Endothelial cell of umbilical vein (primary cell): ENCODE measurements around the gene ARHGEF17. TPM values are rescaled to one million over a fixed set of nuclear protein-coding genes. Genes with fewer than 3 reads are reported as not detected.

ENCODE experiments used
- BruUV-seq: library from RNA; stranded (reverse); fragments of 400-500 nt; replicated peaks from 2 replicates; lab custom pipeline; 2021; lab: Mats Ljungman, UMichigan
- CTCF ChIA-PET: fragments of 300-600, 350-600 bp; sonication (Branson Sonifier 250); formaldehyde crosslinking; loops from one replicate; lab custom pipeline; 2021; ENCODE audit warnings: antibody characterized with exemption, inconsistent platforms; lab: Charles Lee
- POLR2A ChIA-PET: fragments of 300-600, 350-600 bp; sonication (Branson Sonifier 250); formaldehyde crosslinking; loops from one replicate; lab custom pipeline; 2021; ENCODE audit warnings: antibody characterized with exemption, inconsistent platforms; lab: Charles Lee
- DNase-seq: peaks from one replicate; pipeline ENCODE4 v3.0.0-alpha.2; 2011; ENCODE audit warnings: low read depth, low spot score
- FAIRE-seq: peaks from 2 replicates; lab custom pipeline; 2011; peaks lifted over from hg19 to GRCh38; lab: Jason Lieb, UNC
- H2AFZ ChIP-seq: 2 replicates; pipeline ENCODE4 v1.6.0; 2012; ENCODE audit warnings: low read depth, low read length, control low read depth, inconsistent platforms
- H3K27ac ChIP-seq: 2 replicates; pipeline ENCODE4 v1.5.1; 2011; ENCODE audit warnings: low read depth, mild to moderate bottlenecking, control low read depth, low read length, moderate library complexity; ENCODE audit not compliant: insufficient read depth
- H3K27me3 ChIP-seq, 2 experiments: 2 replicates each; pipeline versions ENCODE4 v1.6.0 to v1.6.1; 2011; ENCODE audit warnings: low read length in 2 of 2, mixed read lengths in 1 of 2; ENCODE audit not compliant: control insufficient read depth in 2 of 2, insufficient read depth in 2 of 2
- H3K36me3 ChIP-seq, 2 experiments: 2 replicates in 1 of 2; 3 replicates in 1 of 2; pipeline ENCODE4 v1.5.1; 2011; ENCODE audit warnings: low read length in 2 of 2, mild to moderate bottlenecking in 1 of 2, moderate library complexity in 1 of 2; ENCODE audit not compliant: control insufficient read depth in 2 of 2, insufficient read depth in 2 of 2; ENCODE audit errors: extremely low read depth in 1 of 2
- H3K4me1 ChIP-seq: 3 replicates; pipeline ENCODE4 v1.5.1; 2011; ENCODE audit warnings: mild to moderate bottlenecking, low read length; ENCODE audit not compliant: control insufficient read depth, insufficient read depth; ENCODE audit errors: extremely low read depth
- H3K4me2 ChIP-seq: 2 replicates; pipeline ENCODE4 v1.6.1; 2011; ENCODE audit warnings: low read length, control low read depth, mixed read lengths; ENCODE audit not compliant: insufficient read depth
- H3K4me3 ChIP-seq, 3 experiments: fragments of 200-600 bp in 1 of 3; sonication (generic), shearing (Covaris generic) in 1 of 3; replicated peaks in 1 of 3; 2 replicates each; pipeline ENCODE4 v1.5.1; 2011 to 2016; ENCODE audit warnings: control low read depth in 3 of 3, low read length in 3 of 3, mild to moderate bottlenecking in 2 of 3, inconsistent platforms in 1 of 3, low read depth in 1 of 3, moderate library complexity in 1 of 3; ENCODE audit not compliant: insufficient read depth in 1 of 3
- H3K79me2 ChIP-seq: 2 replicates; pipeline ENCODE4 v1.6.0; 2012; ENCODE audit warnings: low read length, inconsistent platforms; ENCODE audit not compliant: control insufficient read depth, insufficient read depth
- H3K9ac ChIP-seq: replicated peaks from 2 replicates; pipeline ENCODE3; 2011; ENCODE audit warnings: low read length, control low read depth; ENCODE audit not compliant: insufficient read depth; ENCODE audit errors: extremely low read depth
- H3K9me1 ChIP-seq: replicated peaks from 3 replicates; pipeline ENCODE4 v1.6.0; 2011; ENCODE audit warnings: mild to moderate bottlenecking, low read length; ENCODE audit not compliant: control insufficient read depth, insufficient read depth; ENCODE audit errors: extremely low read depth
- H3K9me3 ChIP-seq: replicated peaks from 2 replicates; pipeline ENCODE4 v1.5.1; 2012; ENCODE audit warnings: low read length, inconsistent platforms; ENCODE audit not compliant: control insufficient read depth, insufficient read depth
- H4K20me1 ChIP-seq: replicated peaks from 2 replicates; pipeline ENCODE3; 2011; ENCODE audit warnings: mild to moderate bottlenecking, low read length; ENCODE audit not compliant: control insufficient read depth, insufficient read depth; ENCODE audit errors: extremely low read depth
- CTCF ChIP-seq, 2 donors: IDR thresholded peaks; 1 replicate in 1 of 2; 2 replicates in 1 of 2; pipeline ENCODE4 v1.5.1; 2011; ENCODE audit warnings: low read length in 2 of 2, mild to moderate bottlenecking in 2 of 2, moderate library complexity in 2 of 2, control low read depth in 1 of 2, inconsistent platforms in 1 of 2, low read depth in 1 of 2; ENCODE audit not compliant: insufficient read depth in 1 of 2; ENCODE audit errors: extremely low read depth in 1 of 2
- EZH2 ChIP-seq: IDR thresholded peaks from 2 replicates; pipeline ENCODE4 v1.6.1; 2012; ENCODE audit warnings: borderline replicate concordance, low read depth, mild to moderate bottlenecking, moderate library complexity, low read length, inconsistent platforms; ENCODE audit not compliant: severe bottlenecking
- FOS ChIP-seq: IDR thresholded peaks from 2 replicates; pipeline ENCODE4 v1.6.1; 2011; ENCODE audit warnings: mild to moderate bottlenecking, low read length, moderate library complexity, borderline replicate concordance; ENCODE audit not compliant: insufficient read depth
- GATA2 ChIP-seq: IDR thresholded peaks from 2 replicates; pipeline ENCODE4 v1.7.0; 2011; ENCODE audit warnings: low read depth, mild to moderate bottlenecking, moderate library complexity, mixed read lengths, low read length; ENCODE audit not compliant: insufficient read length, insufficient read depth
- JUN ChIP-seq: IDR thresholded peaks from 2 replicates; pipeline ENCODE4 v1.6.1; 2011; ENCODE audit warnings: borderline replicate concordance, low read depth; ENCODE audit not compliant: insufficient read length, insufficient read depth
- MYC ChIP-seq: IDR thresholded peaks from one replicate; pipeline ENCODE4 v1.6.1; 2011; ENCODE audit warnings: mild to moderate bottlenecking, low read depth, low read length
- POLR2A ChIP-seq: IDR thresholded peaks from 2 replicates; pipeline ENCODE4 v1.6.1; 2012; ENCODE audit warnings: low read depth, mild to moderate bottlenecking, control low read depth, low read length
- POLR2AphosphoS5 ChIP-seq: IDR thresholded peaks from 2 replicates; pipeline ENCODE4 v1.6.1; 2012; ENCODE audit warnings: low read depth, mild to moderate bottlenecking, control low read depth, low read length, moderate library complexity; ENCODE audit not compliant: insufficient read depth
- dilution Hi-C: fragments of 300-500 bp; cut with MboI; formaldehyde crosslinking; loops from one replicate; pipeline ENCODE4 v1.15.0; 2019; ENCODE audit warnings: low sequenced_read_pairs; ENCODE audit not compliant: extremely low pct_ligation_motif_present
- intact Hi-C: fragments of 100-400 bp; cut with micrococcal nuclease; formaldehyde crosslinking; loops from one replicate; pipeline ENCODE4 v1.10.0; 2022
- polyA plus RNA-seq, 4 experiments: library from polyadenylated mRNA; depleted of rRNA in 3 of 4; stranded (reverse) in 3 of 4; unstranded in 1 of 4; fragments of >200 nt; gene quantifications; 2 replicates each; pipeline versions ENCODE4 v1.2.1 to v1.2.3, GENCODE V29; 2011 to 2012; ENCODE audit warnings: missing spikeins in 1 of 4
- total RNA-seq: library from RNA; stranded (reverse); gene quantifications from 2 replicates; pipeline ENCODE4 v1.2.3, GENCODE V29; 2021

ARHGEF17 gene
- total and polyA plus RNA-seq, 2 donors (not counting 3 experiments of a cell fraction or from before 2014, with no cell fraction given) = 74.9 to 89.9 TPM

GRCh38 chr11:73268671-73269271, 39.3 kb upstream of the ARHGEF17 start:
- CTCF ChIA-PET = interaction anchor here (1.1 to 1.8 kb wide), 4 partner anchors 14 to 84 kb away, joined by 3 to 10 read pairs (median 5); no protein-coding TSS in a partner anchor

GRCh38 chr11:73269459-73270015, 38.5 kb upstream of the ARHGEF17 start:
- Histone ChIP-seq H3K4me1 (no peaks in the 10 kb centered on the region), H3K4me3 (no peak overlapping the region), H3K27me3 (peaks cover 6 to 19% of the 10 kb centered on the region in 2 experiments), H3K9me1 (no peaks in the 10 kb centered on the region), H2AFZ (no peak overlapping the region), H3K4me2 (no peak overlapping the region), H3K36me3 (no peaks in the 10 kb centered on the region), H3K27ac (no peak overlapping the region), H3K9ac (no peak overlapping the region), H3K9me3 (no peaks in the 10 kb centered on the region), H3K79me2 (no peaks in the 10 kb centered on the region), H4K20me1 (no peaks in the 10 kb centered on the region)
- no peak for TF ChIP-seq CTCF (IDR thresholded peaks at IDR 0.05; ENCODE audit: extremely low read depth in 1 of 2, insufficient read depth in 1 of 2, low read depth in 1 of 2, low read length in 2 of 2)
- TF ChIP-seq POLR2AphosphoS5 = no peak
- TF ChIP-seq GATA2 = no peak
- no peak for TF ChIP-seq POLR2A
- TF ChIP-seq JUN = no peak
- no peak for TF ChIP-seq MYC
- TF ChIP-seq EZH2 = no peak
- TF ChIP-seq FOS = no peak
- dilution Hi-C loops (no loop called here), intact Hi-C loops (no loop called here)
- no peak for FAIRE-seq
- ChIA-PET POLR2A (interaction anchor here (0.6 kb wide), 1 partner anchor 41 kb away, joined by 5 read pairs; no protein-coding TSS in a partner anchor), CTCF (interaction anchor here (0.7 to 1.8 kb wide), 6 partner anchors 8 to 443 kb away, joined by 3 to 10 read pairs (median 3); no protein-coding TSS in a partner anchor)
- BruUV-seq = no TSS peak
- DNase-seq = no peak

More at GRCh38 chr11:73268671-73269271, 39.3 kb upstream of the ARHGEF17 start:
- no peak overlapping the region for H3K4me2 ChIP-seq
- H3K4me1 ChIP-seq = no peaks in the 10 kb centered on the region
- no peaks in the 10 kb centered on the region for H4K20me1 ChIP-seq
- FAIRE-seq = no peak
- no peak for TF ChIP-seq MYC
- no peak overlapping the region for H3K4me3 ChIP-seq
- BruUV-seq = no TSS peak
- H3K9ac ChIP-seq = no peak overlapping the region
- no peak for DNase-seq
- no peaks in the 10 kb centered on the region for H3K9me1 ChIP-seq
- dilution Hi-C loops (no loop called here), intact Hi-C loops (no loop called here)
- no peaks in the 10 kb centered on the region for H3K9me3 ChIP-seq
- no peak overlapping the region for H3K27ac ChIP-seq
- peaks cover 14 to 20% of the 10 kb centered on the region in 2 experiments for H3K27me3 ChIP-seq
- no peaks in the 10 kb centered on the region for H3K36me3 ChIP-seq
- no peak overlapping the region for H2AFZ ChIP-seq
- no peaks in the 10 kb centered on the region for H3K79me2 ChIP-seq
- POLR2A ChIA-PET = no interaction called here
